HG03439 (cell line): ENCODE measurements around the gene SMIM35.

Source experiments
- ATAC-seq: cut with Tn5 transposase; IDR thresholded peaks from one replicate; pipeline ENCODE4 v1.9.1; 2021; ENCODE audit warnings: mild to moderate bottlenecking, moderate library complexity; ENCODE audit not compliant: unreplicated experiment

The SMIM35 gene

DNA sequence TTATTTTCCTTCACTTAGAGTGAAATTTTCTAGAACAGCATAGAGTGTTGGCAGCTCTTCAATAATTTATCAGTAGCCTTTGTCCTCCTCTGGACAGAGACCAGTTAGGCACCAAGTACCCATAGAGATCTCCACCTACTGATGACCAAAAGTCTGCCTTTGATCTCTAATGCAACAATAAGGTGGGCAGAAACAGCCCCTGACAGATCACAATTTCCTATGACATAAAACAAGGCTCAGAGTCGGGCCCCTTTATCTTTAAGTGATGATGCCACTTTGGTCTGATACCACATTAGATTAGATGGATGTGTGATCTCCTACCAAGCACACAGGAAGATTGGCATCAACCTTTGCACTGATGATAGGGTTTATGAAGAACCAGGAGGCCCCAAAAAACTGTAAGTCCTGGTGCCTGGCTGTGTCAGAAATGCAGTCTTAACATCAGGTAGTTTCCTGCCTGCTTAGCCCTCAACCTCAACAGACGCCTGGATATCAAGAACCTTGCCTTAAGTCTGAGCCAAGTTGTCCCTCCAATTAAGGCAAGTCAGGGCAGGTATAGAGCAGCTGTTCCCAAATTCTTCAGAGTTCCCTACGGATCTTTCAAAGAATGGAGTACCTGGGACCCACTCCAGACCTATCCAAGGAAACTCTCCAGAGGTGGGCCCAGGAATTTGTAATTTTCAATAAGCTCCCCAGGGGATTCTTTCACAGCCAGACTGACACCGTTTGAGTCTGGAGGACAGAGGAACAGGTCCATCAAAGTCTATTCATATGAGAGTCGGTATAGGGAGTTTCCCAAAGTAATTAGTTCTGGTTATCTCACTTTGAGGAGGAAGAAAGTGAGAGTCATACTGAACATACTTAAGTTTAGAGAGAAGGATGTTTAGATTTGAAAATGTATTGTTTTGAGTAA is 40.5 kb downstream of the SMIM35 start:
- ATAC-seq, result no peak

DNA sequence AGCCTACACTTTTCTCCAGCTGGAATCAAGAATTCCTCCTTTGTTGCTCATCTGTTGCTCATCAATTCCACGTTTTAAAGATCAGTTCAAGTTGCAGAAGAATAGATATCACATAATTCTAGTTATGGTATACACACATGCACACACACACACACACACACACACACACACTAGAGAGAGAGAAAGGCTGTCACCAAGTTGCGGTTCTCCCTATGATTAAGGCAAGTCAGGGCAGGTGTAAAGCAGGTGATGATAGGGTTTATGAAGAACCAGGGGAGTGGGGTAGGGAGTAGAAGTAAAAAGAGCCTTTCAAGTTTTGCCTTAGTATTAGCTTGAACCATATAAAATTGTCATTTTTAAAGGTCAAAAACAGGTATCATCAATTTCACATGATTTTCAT is 41.6 kb downstream of the SMIM35 start:
- no peak for ATAC-seq

GRCh38 chr11:118042796-118043195 is 44.0 kb downstream of the SMIM35 start:
- no peak for ATAC-seq

- ATAC-seq, result no peak
Observed at GRCh38 chr11:118042141-118042540, 44.6 kb downstream of the SMIM35 start.

DNA sequence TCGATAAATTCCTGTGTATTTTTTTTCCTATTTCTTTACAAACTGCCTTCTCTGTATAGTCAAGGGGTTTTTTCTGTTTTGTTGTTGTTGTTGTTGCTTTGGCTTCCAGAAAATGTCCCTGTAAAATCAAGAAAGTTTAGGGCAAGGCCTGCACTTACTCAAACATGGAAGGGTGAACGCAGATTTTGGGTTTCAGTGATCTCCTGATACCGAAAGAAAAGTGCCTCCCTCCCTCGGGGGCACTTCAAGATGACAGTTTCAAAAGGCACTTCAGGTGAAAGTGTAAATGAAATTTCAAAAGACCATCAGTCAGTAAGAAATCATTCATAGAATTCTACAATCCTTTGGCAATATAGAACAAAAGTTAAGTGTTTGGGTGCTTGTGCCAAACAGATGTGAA is 53.3 kb downstream of the SMIM35 start:
- no peak for ATAC-seq

GRCh38 chr11:118028626-118029025 is 58.1 kb downstream of the SMIM35 start:
- ATAC-seq, result no peak

DNA sequence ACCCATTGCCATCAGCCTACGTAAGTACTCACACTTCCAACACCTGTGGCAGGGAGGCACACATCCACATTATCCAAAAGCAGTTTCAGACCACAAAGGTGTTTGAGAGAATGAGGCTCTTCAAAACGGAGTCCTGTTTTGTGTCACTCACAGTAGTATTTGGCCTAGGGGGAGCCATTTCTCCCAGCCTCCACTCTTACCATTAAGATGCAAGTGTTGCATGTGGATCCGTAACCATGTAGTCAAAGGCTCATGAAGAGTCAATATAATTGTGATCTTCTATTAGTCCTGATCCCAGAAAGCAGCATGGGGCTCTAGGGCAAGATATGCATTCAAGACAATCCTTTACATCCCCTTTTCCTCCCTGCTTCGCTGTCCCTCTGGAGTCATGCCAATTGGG is 59.1 kb downstream of the SMIM35 start:
- no peak for ATAC-seq

DNA sequence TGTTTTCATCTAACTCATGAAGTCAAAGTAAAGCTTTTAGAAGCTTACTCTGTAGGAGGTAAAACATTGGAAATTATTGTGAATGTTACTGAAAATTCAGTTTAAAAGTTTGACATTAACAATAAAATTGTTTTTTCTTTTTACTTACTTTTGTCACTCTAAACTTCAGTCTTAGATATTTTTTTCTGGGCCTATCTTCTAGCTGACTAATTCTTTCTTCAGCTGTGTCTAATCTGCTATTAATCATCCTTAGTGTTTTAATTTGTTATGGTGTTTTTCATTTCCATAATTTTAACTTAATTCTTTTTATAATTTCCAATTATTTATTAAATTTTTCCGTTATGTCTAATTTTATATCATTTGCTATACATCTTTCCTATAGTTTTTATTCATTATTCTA is 65.6 kb downstream of the SMIM35 start:
- ATAC-seq, result no peak

GRCh38 chr11:118018401-118018800 is 68.4 kb downstream of the SMIM35 start:
- ATAC-seq, result no peak

GRCh38 chr11:118017631-118018315 is 69.0 kb downstream of the SMIM35 start:
- ATAC-seq, result no peak

DNA sequence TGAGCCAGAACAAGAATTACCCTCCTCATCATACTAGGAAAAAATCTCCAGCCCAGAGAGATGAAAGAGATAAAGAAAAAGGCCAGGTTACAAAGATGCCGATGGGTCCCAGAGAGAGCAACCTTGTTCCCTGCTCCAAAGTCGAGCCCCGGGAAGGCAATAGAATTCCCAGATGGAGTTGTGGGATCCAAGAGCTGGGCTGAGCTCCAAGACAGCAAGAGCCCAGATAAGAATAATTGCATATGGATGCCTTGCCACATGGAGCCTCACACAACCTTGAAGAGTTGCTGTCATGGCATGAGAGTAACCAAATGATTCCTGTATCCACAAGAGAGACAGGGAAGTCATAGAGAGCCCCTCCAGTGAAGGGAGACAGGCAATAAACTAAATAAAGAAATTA is 69.7 kb downstream of the SMIM35 start:
- no peak for ATAC-seq

GRCh38 chr11:118016104-118016503 is 70.7 kb downstream of the SMIM35 start:
- no peak for ATAC-seq

DNA sequence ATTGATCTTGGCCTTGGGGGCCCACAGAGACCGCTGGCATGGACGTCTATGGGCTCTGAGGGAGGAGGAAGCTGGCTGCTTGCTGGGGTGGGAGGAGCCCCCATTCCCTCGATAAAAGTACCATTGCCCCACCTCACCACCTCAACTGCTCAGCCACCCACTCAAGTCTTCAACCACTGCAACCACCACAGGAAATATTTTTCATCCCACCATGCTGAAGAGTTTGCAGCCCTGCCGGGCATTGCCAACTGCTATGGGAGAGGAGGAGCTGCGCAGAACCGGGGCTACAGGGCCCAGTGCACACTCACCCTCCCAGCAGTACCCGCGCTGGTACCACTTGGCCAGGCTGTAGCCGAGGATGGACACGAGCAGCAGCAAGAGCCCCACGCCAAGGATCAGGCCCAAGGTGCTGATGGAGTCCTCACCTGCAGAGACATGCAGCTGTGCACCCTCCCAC is 71.3 kb downstream of the SMIM35 start:
- ATAC-seq, result no peak

DNA sequence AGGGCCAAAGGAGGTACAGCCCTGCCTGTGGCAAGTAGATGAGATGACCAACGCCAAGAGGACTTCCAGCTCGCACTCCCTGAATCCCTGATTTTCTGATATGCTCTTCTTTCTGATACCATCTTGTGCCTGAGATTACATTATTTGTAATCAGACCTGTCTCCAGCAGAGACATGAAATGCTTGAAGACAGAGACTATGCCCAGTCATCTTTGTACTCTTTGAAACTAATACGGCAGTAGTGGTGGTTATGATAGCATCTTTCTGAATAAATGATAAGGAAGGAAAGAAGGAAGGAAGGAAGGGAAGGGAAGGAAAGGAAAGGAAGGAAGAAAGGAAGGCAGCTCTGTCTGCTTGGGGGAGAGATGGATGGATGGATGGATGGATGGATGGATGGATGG is 72.7 kb downstream of the SMIM35 start:
- ATAC-seq, result no peak

GRCh38 chr11:118012083-118012669 is 74.6 kb downstream of the SMIM35 start:
- ATAC-seq, result no peak

- ATAC-seq, result peak; percentile 79
Observed at GRCh38 chr11:118010738-118011461, 75.9 kb downstream of the SMIM35 start.

GRCh38 chr11:118009864-118010737 is 76.7 kb downstream of the SMIM35 start:
- ATAC-seq, result no peak

- ATAC-seq, result no peak
Observed at GRCh38 chr11:118008271-118008911, 78.4 kb downstream of the SMIM35 start.

DNA sequence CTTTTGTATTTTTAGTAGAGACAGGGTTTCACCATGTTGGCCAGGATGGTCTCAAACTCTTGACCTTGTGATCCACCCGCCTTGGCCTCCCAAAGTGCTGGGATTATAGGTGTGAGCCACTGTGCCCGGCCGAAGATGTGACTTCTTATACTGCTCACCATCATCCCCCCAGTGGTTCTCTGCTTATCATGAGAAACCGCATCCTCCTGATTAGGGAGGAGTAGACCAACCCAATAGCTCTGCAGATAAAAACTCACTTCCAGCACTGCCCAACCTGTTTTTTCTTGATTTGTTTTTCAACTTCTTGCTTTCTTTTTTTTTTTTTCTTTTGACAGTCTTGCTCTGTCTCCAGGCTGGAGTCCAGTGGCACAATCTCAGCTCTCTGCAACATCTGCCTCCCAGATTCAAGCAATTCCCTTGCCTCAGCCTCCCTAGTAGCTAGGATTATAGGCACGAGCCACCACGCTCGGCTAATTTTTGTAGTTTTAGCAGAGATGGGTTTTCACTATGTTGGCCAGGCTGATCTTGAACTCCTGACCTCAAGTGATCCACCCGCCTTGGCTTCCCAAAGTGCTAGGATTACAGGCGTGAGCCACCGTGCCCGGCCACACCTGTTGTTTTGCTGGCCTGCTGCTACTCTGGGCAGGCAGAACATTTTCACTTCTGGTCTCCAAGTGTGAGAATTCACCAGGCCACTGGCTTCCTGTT is 79.0 kb downstream of the SMIM35 start:
- ATAC-seq, result peak; percentile 33
